Endodermal cell (in vitro differentiated cells): ENCODE measurements around the gene BYSL. TPM values are rescaled to one million over a fixed set of nuclear protein-coding genes. Genes with fewer than 3 reads are reported as not detected.
A peak's percentile ranks its signal among the peaks of the same experiment; 100 is the strongest.
"Not testable (repeated sequence)": the region's sequence is repeated elsewhere in the genome, so short reads cannot be mapped to it uniquely, and the experiment has no call there.

Source experiments
- DNase-seq: peaks from one replicate; pipeline ENCODE4 v3.0.0-alpha.2; 2017
- H3K27ac ChIP-seq: 2 replicates; pipeline ENCODE4 v1.5.1; 2013; ENCODE audit warnings: mild to moderate bottlenecking, low read depth, low read length, moderate library complexity
- H3K27me3 ChIP-seq: 2 replicates; pipeline ENCODE4 v1.6.1; 2013; ENCODE audit warnings: mild to moderate bottlenecking, low read length, moderate library complexity; ENCODE audit not compliant: insufficient read depth, control insufficient read depth, poor library complexity, severe bottlenecking
- H3K36me3 ChIP-seq: 2 replicates; pipeline ENCODE4 v1.7.0; 2013; ENCODE audit warnings: mild to moderate bottlenecking, low read length, moderate library complexity; ENCODE audit not compliant: control insufficient read depth, insufficient read depth
- H3K4me1 ChIP-seq: one replicate; pipeline ENCODE4 v1.7.0; 2013; ENCODE audit warnings: low read length; ENCODE audit not compliant: control insufficient read depth, insufficient read depth
- H3K4me3 ChIP-seq: 2 replicates; pipeline ENCODE4 v1.5.1; 2013; ENCODE audit warnings: mild to moderate bottlenecking, low read length, moderate library complexity
- H3K9ac ChIP-seq: 2 replicates; pipeline ENCODE4 v1.6.1; 2013; ENCODE audit warnings: mild to moderate bottlenecking, low read length, moderate library complexity; ENCODE audit not compliant: poor library complexity, severe bottlenecking; ENCODE audit errors: extremely low read depth
- H3K9me3 ChIP-seq: 2 replicates; pipeline ENCODE4 v1.6.1; 2013; ENCODE audit warnings: mild to moderate bottlenecking, low read length, moderate library complexity; ENCODE audit not compliant: control insufficient read depth
- H3K27ac Mint-ChIP-seq: 2 replicates; pipeline ENCODE4 v1.8.0; 2020; ENCODE audit warnings: mixed read lengths
- H3K27me3 Mint-ChIP-seq: 2 replicates; pipeline ENCODE4 v1.8.0; 2021; ENCODE audit warnings: mild to moderate bottlenecking, mixed read lengths; ENCODE audit not compliant: insufficient read depth
- H3K36me3 Mint-ChIP-seq: 2 replicates; pipeline ENCODE4 v1.8.0; 2020; ENCODE audit warnings: low read depth, mixed read lengths
- H3K4me1 Mint-ChIP-seq: 2 replicates; pipeline ENCODE4 v1.8.0; 2020; ENCODE audit warnings: mixed read lengths
- H3K4me3 Mint-ChIP-seq: 2 replicates; pipeline ENCODE4 v1.8.0; 2020; ENCODE audit warnings: mild to moderate bottlenecking, moderate library complexity, mixed read lengths
- H3K9me3 Mint-ChIP-seq: 2 replicates; pipeline ENCODE4 v1.8.0; 2020; ENCODE audit warnings: mild to moderate bottlenecking, mixed read lengths
- CTCF ChIP-seq: fragments of 200-600 bp; sonication (generic); conservative IDR thresholded peaks from 2 replicates; pipeline ENCODE4 v1.5.0; 2021; ENCODE audit warnings: antibody characterized with exemption, mild to moderate bottlenecking
- WGBS, 2 experiments: methylation state at CpG; one replicate each; pipeline versions ENCODE4 v1.1.5 to v1.1.7; 2013; ENCODE audit warnings: missing lambda C conversion rate in 2 of 2, mixed read lengths in 1 of 2; ENCODE audit not compliant: insufficient coverage in 1 of 2, insufficient read length in 1 of 2; 5-methylcytosine and 5-hydroxymethylcytosine counted together
- total RNA-seq, 2 donors: library from RNA; stranded (reverse); fragmentation: NEBNext Ultra II Directional in 1 of 2; extraction: Animal tissue kit (Norgen Biotek cat#: 25700) in 1 of 2; gene quantifications; 2 replicates in 1 of 2; 3 replicates in 1 of 2; pipeline ENCODE4 v1.2.1, GENCODE V29; 2021

Gene BYSL
- total RNA-seq, 2 donors from 2014 or later, result 29.4 to 36.3 TPM

- H3K4me3 Mint-ChIP-seq, result peak overlapping the region; percentile 69
- Histone ChIP-seq H3K9ac (no peak overlapping the region), H3K4me3 (peak overlapping the region; percentile 85), H3K9me3 (no peaks in the 10 kb centered on the region), H3K27me3 (no peaks in the 10 kb centered on the region), H3K36me3 (no peaks in the 10 kb centered on the region), H3K4me1 (peaks cover 3% of the 10 kb centered on the region), H3K27ac (no peak overlapping the region)
- no peaks in the 10 kb centered on the region for H3K36me3 Mint-ChIP-seq
- H3K27me3 Mint-ChIP-seq, result peaks cover 14% of the 10 kb centered on the region
- H3K9me3 Mint-ChIP-seq, result no peaks in the 10 kb centered on the region
- 49 to 59% methylated on average over 16 to 20 of the region's 20 CpGs for WGBS, 2 experiments
- DNase-seq, result no peak
- peaks cover 24% of the 10 kb centered on the region for H3K4me1 Mint-ChIP-seq
- no peak for TF ChIP-seq CTCF
- H3K27ac Mint-ChIP-seq, result peak overlapping the region; percentile 62
Observed at GRCh38 chr6:41942067-41942851, 21.0 kb downstream of the BYSL start.

- not testable (repeated sequence) for DNase-seq, H3K4me3 ChIP-seq, H3K9ac ChIP-seq, H3K9me3 ChIP-seq, H3K9me3 Mint-ChIP-seq, H3K27ac Mint-ChIP-seq, H3K27me3 ChIP-seq, H3K4me1 ChIP-seq, H3K27ac ChIP-seq, H3K4me3 Mint-ChIP-seq, H3K36me3 Mint-ChIP-seq, H3K36me3 ChIP-seq
- 95 to 97% methylated on average over 4 to 10 of the region's 14 CpGs for WGBS, 2 experiments
- Mint-ChIP-seq H3K4me1 (peaks cover 24% of the 10 kb centered on the region), H3K27me3 (peaks cover 14% of the 10 kb centered on the region)
Observed at GRCh38 chr6:41942882-41943281, 21.6 kb downstream of the BYSL start.

GRCh38 chr6:41943456-41943855, 22.2 kb downstream of the BYSL start:
- no peak overlapping the region for H3K9ac ChIP-seq
- Mint-ChIP-seq H3K4me3 (no peak overlapping the region), H3K4me1 (peaks cover 24% of the 10 kb centered on the region)

More at GRCh38 chr6:41943456-41943855, 22.2 kb downstream of the BYSL start:
- Mint-ChIP-seq H3K27ac (no peak overlapping the region), H3K27me3 (peaks cover 14% of the 10 kb centered on the region), H3K36me3 (no peaks in the 10 kb centered on the region), H3K9me3 (no peaks in the 10 kb centered on the region)
- peaks cover 3% of the 10 kb centered on the region for H3K4me1 ChIP-seq
- H3K9me3 ChIP-seq, result no peaks in the 10 kb centered on the region
- H3K27me3 ChIP-seq, result no peaks in the 10 kb centered on the region
- no peaks in the 10 kb centered on the region for H3K36me3 ChIP-seq
- TF ChIP-seq CTCF, result no peak
- H3K27ac ChIP-seq, result no peak overlapping the region
- no peak for DNase-seq
- H3K4me3 ChIP-seq, result no peak overlapping the region
